Spleen (tissue), 7 donors: ENCODE measurements around the gene PLXNA1.

Experiments
- CTCF ChIP-seq, 11 experiments: fragments of 200-600 bp in 7 of 11; fragments of 450-650 bp in 4 of 11; sonication (generic) in 4 of 11; IDR thresholded peaks in 8 of 11; conservative IDR thresholded peaks in 3 of 11; 1 replicate in 7 of 11; 2 replicates in 4 of 11; pipeline versions ENCODE4 v1.4.0 to v1.8.0; 2016 to 2021; ENCODE audit warnings: antibody characterized with exemption in 11 of 11, inconsistent platforms in 4 of 11, mild to moderate bottlenecking in 1 of 11
- POLR2A ChIP-seq, 3 donors: fragments of 450-650 bp; IDR thresholded peaks; one replicate each; pipeline ENCODE4 v1.5.1; 2017; ENCODE audit warnings: antibody characterized with exemption in 3 of 3, mild to moderate bottlenecking in 1 of 3
- donor health status: DM: no; HTN: no; CAD: no; lungs with moderate emphysema.
- donor health status: DM: no; HTN: no; CAD: no.
- donor health status: DM: no; HTN: no; CAD: no.

DNA sequence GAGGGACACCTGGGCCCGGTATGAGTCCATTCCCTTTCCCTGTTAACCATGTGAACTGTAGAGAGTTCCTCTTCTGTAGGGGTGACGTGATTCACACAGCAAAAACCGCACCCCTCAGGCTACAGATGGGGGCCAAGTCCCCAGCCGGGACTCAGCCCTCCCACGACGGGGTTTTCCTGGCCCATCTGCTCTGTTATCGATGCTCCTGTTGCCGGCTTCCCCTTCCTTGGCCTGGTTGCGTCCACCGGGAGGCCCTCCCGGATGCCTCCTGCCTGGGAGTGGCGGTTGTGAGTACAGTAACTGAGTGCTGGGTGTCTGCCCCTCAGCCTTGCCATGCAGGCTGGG, 817 bp upstream of the PLXNA1 start:
- TF ChIP-seq POLR2A (IDR thresholded peaks at IDR 0.05) (no peak), CTCF (IDR thresholded peaks at IDR 0.05 in 8 of 11, conservative IDR thresholded peaks at IDR 0.05 in 3 of 11) (no peak)
